ENCODE results near the gene PHYKPL.

DNA sequence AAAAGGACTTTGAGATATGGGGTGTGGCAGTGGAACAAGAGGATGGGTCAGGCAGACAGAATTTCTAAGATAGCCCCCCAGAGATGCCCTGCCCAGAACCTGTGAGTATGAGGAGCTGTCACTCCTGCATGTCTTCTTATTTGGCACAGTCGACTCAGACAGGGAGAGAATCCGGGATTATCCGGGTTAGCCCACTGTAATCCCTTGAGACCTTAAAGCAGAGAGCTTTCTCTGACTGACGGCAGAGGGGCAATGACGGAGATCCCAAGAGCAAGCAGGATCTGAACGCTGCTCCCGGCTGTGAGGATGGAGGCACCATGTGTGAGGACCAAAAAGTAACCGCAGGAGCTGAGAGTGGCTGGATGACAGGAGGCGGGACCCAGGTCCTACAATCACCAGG lies 70.1 kb downstream of the PHYKPL start:
- TF ChIP-seq CTCF (IDR thresholded peaks at IDR 0.05; ENCODE audit: insufficient read depth, low read length) (no peak), POLR2AphosphoS5 (IDR thresholded peaks at IDR 0.05; ENCODE audit: low read depth) (no peak), GABPA (IDR thresholded peaks at IDR 0.05; ENCODE audit: low read depth) (no peak), SPI1 (IDR thresholded peaks at IDR 0.05; ENCODE audit: borderline replicate concordance, low read depth) (no peak)
- TF ChIP-seq, protein P1, sequence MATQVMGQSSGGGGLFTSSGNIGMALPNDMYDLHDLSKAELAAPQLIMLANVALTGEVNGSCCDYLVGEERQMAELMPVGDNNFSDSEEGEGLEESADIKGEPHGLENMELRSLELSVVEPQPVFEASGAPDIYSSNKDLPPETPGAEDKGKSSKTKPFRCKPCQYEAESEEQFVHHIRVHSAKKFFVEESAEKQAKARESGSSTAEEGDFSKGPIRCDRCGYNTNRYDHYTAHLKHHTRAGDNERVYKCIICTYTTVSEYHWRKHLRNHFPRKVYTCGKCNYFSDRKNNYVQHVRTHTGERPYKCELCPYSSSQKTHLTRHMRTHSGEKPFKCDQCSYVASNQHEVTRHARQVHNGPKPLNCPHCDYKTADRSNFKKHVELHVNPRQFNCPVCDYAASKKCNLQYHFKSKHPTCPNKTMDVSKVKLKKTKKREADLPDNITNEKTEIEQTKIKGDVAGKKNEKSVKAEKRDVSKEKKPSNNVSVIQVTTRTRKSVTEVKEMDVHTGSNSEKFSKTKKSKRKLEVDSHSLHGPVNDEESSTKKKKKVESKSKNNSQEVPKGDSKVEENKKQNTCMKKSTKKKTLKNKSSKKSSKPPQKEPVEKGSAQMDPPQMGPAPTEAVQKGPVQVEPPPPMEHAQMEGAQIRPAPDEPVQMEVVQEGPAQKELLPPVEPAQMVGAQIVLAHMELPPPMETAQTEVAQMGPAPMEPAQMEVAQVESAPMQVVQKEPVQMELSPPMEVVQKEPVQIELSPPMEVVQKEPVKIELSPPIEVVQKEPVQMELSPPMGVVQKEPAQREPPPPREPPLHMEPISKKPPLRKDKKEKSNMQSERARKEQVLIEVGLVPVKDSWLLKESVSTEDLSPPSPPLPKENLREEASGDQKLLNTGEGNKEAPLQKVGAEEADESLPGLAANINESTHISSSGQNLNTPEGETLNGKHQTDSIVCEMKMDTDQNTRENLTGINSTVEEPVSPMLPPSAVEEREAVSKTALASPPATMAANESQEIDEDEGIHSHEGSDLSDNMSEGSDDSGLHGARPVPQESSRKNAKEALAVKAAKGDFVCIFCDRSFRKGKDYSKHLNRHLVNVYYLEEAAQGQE (IDR thresholded peaks at IDR 0.05; ENCODE audit: insufficient replicate concordance, low read depth) = no peak
